Liver (tissue), 9 donors: ENCODE measurements around the gene NACAD. TPM values are rescaled to one million over a fixed set of nuclear protein-coding genes. Genes with fewer than 3 reads are reported as not detected.

Source experiments
- DNase-seq: peaks from one replicate; pipeline ENCODE4 v3.0.0-alpha.2; 2017; ENCODE audit warnings: low spot score
- H3K27ac ChIP-seq, 2 donors: one replicate each; pipeline ENCODE4 v1.7.0; 2013; ENCODE audit warnings: inconsistent platforms in 2 of 2, low read length in 2 of 2, control low read depth in 1 of 2, low read depth in 1 of 2, mild to moderate bottlenecking in 1 of 2
- H3K27me3 ChIP-seq, 4 donors: one replicate each; pipeline versions ENCODE4 v1.6.1 to v1.7.0; 2013; ENCODE audit warnings: low read length in 3 of 4, inconsistent platforms in 1 of 4, mild to moderate bottlenecking in 1 of 4, moderate library complexity in 1 of 4; ENCODE audit not compliant: control insufficient read depth in 4 of 4, insufficient read depth in 4 of 4
- H3K36me3 ChIP-seq, 4 donors: one replicate each; pipeline versions ENCODE4 v1.6.1 to v1.7.0; 2013; ENCODE audit warnings: low read length in 3 of 4, mild to moderate bottlenecking in 3 of 4, low read depth in 1 of 4, moderate library complexity in 1 of 4; ENCODE audit not compliant: control insufficient read depth in 4 of 4, insufficient read depth in 3 of 4
- H3K4me1 ChIP-seq, 4 donors: one replicate each; pipeline versions ENCODE4 v1.6.1 to v1.7.0; 2013; ENCODE audit warnings: low read length in 3 of 4, mild to moderate bottlenecking in 3 of 4, moderate library complexity in 1 of 4; ENCODE audit not compliant: control insufficient read depth in 4 of 4, insufficient read depth in 4 of 4
- H3K4me3 ChIP-seq, 3 donors: one replicate each; pipeline versions ENCODE4 v1.6.1 to v1.7.0; 2013; ENCODE audit warnings: low read length in 3 of 3, control low read depth in 1 of 3, low read depth in 1 of 3, mild to moderate bottlenecking in 1 of 3
- H3K9ac ChIP-seq, 2 donors: one replicate each; pipeline ENCODE4 v1.7.0; 2013; ENCODE audit warnings: low read length in 2 of 2, mild to moderate bottlenecking in 2 of 2, moderate library complexity in 2 of 2, control low read depth in 1 of 2, low read depth in 1 of 2
- H3K9me3 ChIP-seq, 4 donors: one replicate each; pipeline versions ENCODE4 v1.6.1 to v1.7.0; 2013; ENCODE audit warnings: low read length in 3 of 4; ENCODE audit not compliant: control insufficient read depth in 4 of 4
- ATF3 ChIP-seq: IDR thresholded peaks from 2 replicates; pipeline ENCODE4 v1.6.1; 2016; ENCODE audit warnings: antibody characterized with exemption
- EGR1 ChIP-seq, 2 donors: IDR thresholded peaks; 2 replicates each; pipeline ENCODE4 v1.6.1; 2016 to 2018; ENCODE audit warnings: antibody characterized with exemption in 2 of 2, low read depth in 2 of 2
- FOXA1 ChIP-seq: IDR thresholded peaks from 2 replicates; pipeline ENCODE4 v1.6.1; 2016; ENCODE audit warnings: antibody characterized with exemption
- FOXA2 ChIP-seq: IDR thresholded peaks from 2 replicates; pipeline ENCODE4 v1.6.1; 2016; ENCODE audit warnings: antibody characterized with exemption
- GABPA ChIP-seq, 2 donors: IDR thresholded peaks in 1 of 2; conservative IDR thresholded peaks in 1 of 2; 2 replicates each; pipeline ENCODE4 v1.6.1; 2016; ENCODE audit warnings: antibody characterized with exemption in 2 of 2, mild to moderate bottlenecking in 1 of 2, moderate library complexity in 1 of 2
- HNF4A ChIP-seq, 2 donors: conservative IDR thresholded peaks; 2 replicates each; pipeline ENCODE4 v1.6.1; 2016; ENCODE audit warnings: antibody characterized with exemption in 2 of 2, mild to moderate bottlenecking in 2 of 2
- HNF4G ChIP-seq: IDR thresholded peaks from 2 replicates; pipeline ENCODE4 v1.6.1; 2016; ENCODE audit warnings: antibody characterized with exemption
- JUND ChIP-seq, 2 donors: IDR thresholded peaks; 2 replicates each; pipeline ENCODE4 v1.6.1; 2016; ENCODE audit warnings: antibody characterized with exemption in 2 of 2
- NR2F2 ChIP-seq: IDR thresholded peaks from 2 replicates; pipeline ENCODE4 v1.6.1; 2016; ENCODE audit warnings: antibody characterized with exemption
- RAD21 ChIP-seq, 2 donors: IDR thresholded peaks; 2 replicates each; pipeline ENCODE4 v1.6.1; 2016; ENCODE audit warnings: antibody characterized with exemption in 2 of 2, mild to moderate bottlenecking in 2 of 2
- RXRA ChIP-seq, 2 donors: IDR thresholded peaks; 2 replicates each; pipeline ENCODE4 v1.6.1; 2017 to 2018; ENCODE audit warnings: antibody characterized with exemption in 2 of 2, mild to moderate bottlenecking in 1 of 2
- SP1 ChIP-seq: IDR thresholded peaks from 2 replicates; pipeline ENCODE4 v1.6.1; 2018; ENCODE audit warnings: antibody characterized with exemption, mild to moderate bottlenecking
- TAF1 ChIP-seq: conservative IDR thresholded peaks from 2 replicates; pipeline ENCODE4 v1.6.1; 2016; ENCODE audit warnings: antibody characterized with exemption, mild to moderate bottlenecking
- ZBTB33 ChIP-seq: IDR thresholded peaks from 2 replicates; pipeline ENCODE4 v1.6.1; 2016; ENCODE audit warnings: antibody characterized with exemption
- WGBS: extraction: QIAGEN DNeasy Blood & Tissue Kit; methylation state at CpG from one replicate; pipeline ENCODE4 v1.1.7; 2013; 5-methylcytosine and 5-hydroxymethylcytosine counted together
- polyA plus RNA-seq, 2 donors: library from polyadenylated mRNA; stranded (reverse) in 1 of 2; unstranded in 1 of 2; fragments of 200-250 nt in 1 of 2; fragments of >200 nt in 1 of 2; fragmentation: Nextera tagmentation in 1 of 2; extraction: Ambion mirVana in 1 of 2; gene quantifications; one replicate each; pipeline versions ENCODE4 v1.2.1 to v1.2.3, GENCODE V29; 2013 to 2015
- total RNA-seq, 2 donors: library from RNA; depleted of rRNA; stranded (reverse); fragments of >200 nt; gene quantifications; one replicate each; pipeline ENCODE4 v1.2.3, GENCODE V29; 2014
- TF ChIP-seq, protein P1 (sequence below): IDR thresholded peaks from 2 replicates; pipeline ENCODE4 v1.6.1; 2016; ENCODE audit warnings: antibody characterized with exemption, mild to moderate bottlenecking
- donor health status: healthy.
- donor health status: healthy.
- donor health status: healthy.
- donor health status: healthy.
- donor health status: healthy.

Gene NACAD
- total and polyA plus RNA-seq, 4 donors = 0.03 to 0.14 (median 0.09) TPM

- H3K27me3 ChIP-seq = no peaks in the 10 kb centered on the region
- no peak overlapping the region for H3K9ac ChIP-seq
- H3K4me1 ChIP-seq = no peaks in the 10 kb centered on the region
- no peak overlapping the region for H3K4me3 ChIP-seq
- 92% methylated on average over 4 of the region's 4 CpGs for WGBS
- TF ChIP-seq, protein P1, sequence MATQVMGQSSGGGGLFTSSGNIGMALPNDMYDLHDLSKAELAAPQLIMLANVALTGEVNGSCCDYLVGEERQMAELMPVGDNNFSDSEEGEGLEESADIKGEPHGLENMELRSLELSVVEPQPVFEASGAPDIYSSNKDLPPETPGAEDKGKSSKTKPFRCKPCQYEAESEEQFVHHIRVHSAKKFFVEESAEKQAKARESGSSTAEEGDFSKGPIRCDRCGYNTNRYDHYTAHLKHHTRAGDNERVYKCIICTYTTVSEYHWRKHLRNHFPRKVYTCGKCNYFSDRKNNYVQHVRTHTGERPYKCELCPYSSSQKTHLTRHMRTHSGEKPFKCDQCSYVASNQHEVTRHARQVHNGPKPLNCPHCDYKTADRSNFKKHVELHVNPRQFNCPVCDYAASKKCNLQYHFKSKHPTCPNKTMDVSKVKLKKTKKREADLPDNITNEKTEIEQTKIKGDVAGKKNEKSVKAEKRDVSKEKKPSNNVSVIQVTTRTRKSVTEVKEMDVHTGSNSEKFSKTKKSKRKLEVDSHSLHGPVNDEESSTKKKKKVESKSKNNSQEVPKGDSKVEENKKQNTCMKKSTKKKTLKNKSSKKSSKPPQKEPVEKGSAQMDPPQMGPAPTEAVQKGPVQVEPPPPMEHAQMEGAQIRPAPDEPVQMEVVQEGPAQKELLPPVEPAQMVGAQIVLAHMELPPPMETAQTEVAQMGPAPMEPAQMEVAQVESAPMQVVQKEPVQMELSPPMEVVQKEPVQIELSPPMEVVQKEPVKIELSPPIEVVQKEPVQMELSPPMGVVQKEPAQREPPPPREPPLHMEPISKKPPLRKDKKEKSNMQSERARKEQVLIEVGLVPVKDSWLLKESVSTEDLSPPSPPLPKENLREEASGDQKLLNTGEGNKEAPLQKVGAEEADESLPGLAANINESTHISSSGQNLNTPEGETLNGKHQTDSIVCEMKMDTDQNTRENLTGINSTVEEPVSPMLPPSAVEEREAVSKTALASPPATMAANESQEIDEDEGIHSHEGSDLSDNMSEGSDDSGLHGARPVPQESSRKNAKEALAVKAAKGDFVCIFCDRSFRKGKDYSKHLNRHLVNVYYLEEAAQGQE = no peak
- no peak for TF ChIP-seq RXRA (IDR thresholded peaks at IDR 0.05)
- TF ChIP-seq EGR1 (IDR thresholded peaks at IDR 0.05; ENCODE audit: low read depth in 2 of 2) = no peak
- no peak for TF ChIP-seq TAF1
- TF ChIP-seq HNF4A (conservative IDR thresholded peaks at IDR 0.05) = no peak
- TF ChIP-seq SP1 = no peak
- no peak for TF ChIP-seq NR2F2
- TF ChIP-seq JUND (IDR thresholded peaks at IDR 0.05) = no peak
- TF ChIP-seq RAD21 (IDR thresholded peaks at IDR 0.05) = no peak
- no peak for TF ChIP-seq FOXA1
- no peaks in the 10 kb centered on the region for H3K36me3 ChIP-seq
- H3K27ac ChIP-seq = no peak overlapping the region
- no peaks in the 10 kb centered on the region for H3K9me3 ChIP-seq
- no peak for DNase-seq
Measured at GRCh38 chr7:45118292-45118691, 29.5 kb upstream of the NACAD start.

GRCh38 chr7:45117582-45117981 lies 28.8 kb upstream of the NACAD start:
- no peak overlapping the region for H3K4me3 ChIP-seq
- H3K9ac ChIP-seq = no peak overlapping the region
- peaks cover 0 to under 1% (median 0%) of the 10 kb centered on the region in 4 donors for H3K4me1 ChIP-seq
- H3K27ac ChIP-seq = no peak overlapping the region
- H3K27me3 ChIP-seq = no peaks in the 10 kb centered on the region
- 77% methylated on average over 4 of the region's 4 CpGs for WGBS
- no peak for DNase-seq
- TF ChIP-seq RAD21 (IDR thresholded peaks at IDR 0.05) (no peak), HNF4A (conservative IDR thresholded peaks at IDR 0.05) (no peak), FOXA2 (no peak), RXRA (IDR thresholded peaks at IDR 0.05) (no peak), GABPA (IDR thresholded peaks at IDR 0.05 in 1 of 2, conservative IDR thresholded peaks at IDR 0.05 in 1 of 2) (no peak), HNF4G (no peak), ZBTB33 (no peak), ATF3 (no peak), SP1 (no peak)
- TF ChIP-seq, protein P1 = no peak
- H3K9me3 ChIP-seq = no peaks in the 10 kb centered on the region
- no peaks in the 10 kb centered on the region for H3K36me3 ChIP-seq
